ENCODE data around the gene GOLGA6C.

- TF ChIP-seq CEBPZ (IDR thresholded peaks at IDR 0.05; ENCODE audit: low read depth, low read length) (no peak), NRF1 (conservative IDR thresholded peaks at IDR 0.05; ENCODE audit: low read depth, low read length) (no peak), CTCF (IDR thresholded peaks at IDR 0.05 in 2 of 3, conservative IDR thresholded peaks at IDR 0.05 in 1 of 3; ENCODE audit: control insufficient read depth in 2 of 3, extremely low read depth in 1 of 3, insufficient read depth in 1 of 3, low read depth in 3 of 3, low read length in 3 of 3) (no peak), TCF12 (IDR thresholded peaks at IDR 0.05; ENCODE audit: low read depth, low read length) (no peak), EP300 (IDR thresholded peaks at IDR 0.05; ENCODE audit: borderline replicate concordance in 1 of 2, control insufficient read depth in 1 of 2, low read depth in 2 of 2, low read length in 2 of 2) (no peak), NFYB (IDR thresholded peaks at IDR 0.05; ENCODE audit: insufficient read depth, low read depth, low read length) (no peak), YY1 (IDR thresholded peaks at IDR 0.05; ENCODE audit: low read depth, low read length) (no peak), POLR2A (IDR thresholded peaks at IDR 0.05; ENCODE audit: low read depth, low read length) (no peak), EZH2 (IDR thresholded peaks at IDR 0.05; ENCODE audit: borderline replicate concordance, control insufficient read depth, low read depth, low read length) (no peak), PML (IDR thresholded peaks at IDR 0.05; ENCODE audit: low read length) (no peak), MAX (IDR thresholded peaks at IDR 0.05; ENCODE audit: low read depth, low read length) (no peak), FOXM1 (IDR thresholded peaks at IDR 0.05; ENCODE audit: low read depth, low read length) (no peak), BHLHE40 (IDR thresholded peaks at IDR 0.05; ENCODE audit: borderline replicate concordance in 1 of 2, low read depth in 2 of 2, low read length in 1 of 2) (no peak)
Observed at GRCh38 chr15:75231836-75232235, 26.3 kb upstream of the GOLGA6C start.
